DND-41 (cell line): ENCODE data around the gene LMNTD2.
A peak's percentile ranks its signal among the peaks of the same experiment; 100 is the strongest.

Experiments used
- ATAC-seq: fragments of 200-7000 bp; cut with Tn5 transposase; 3 replicates; pipeline ENCODE4 v1.9.1; 2021; ENCODE audit warnings: low read depth; ENCODE audit not compliant: insufficient read depth
- DNase-seq: peaks from one replicate; pipeline ENCODE4 v3.0.0-alpha.2; 2020
- H2AFZ ChIP-seq: 2 replicates; pipeline ENCODE4 v1.6.0; 2012; ENCODE audit warnings: low read depth, low read length
- H3K27ac ChIP-seq: 2 replicates; pipeline ENCODE4 v1.5.1; 2012; ENCODE audit warnings: low read length, inconsistent platforms
- H3K27me3 ChIP-seq: fragments of 200-600 bp; sonication (generic); 2 replicates; pipeline ENCODE4 v1.6.0; 2012; ENCODE audit warnings: low read length, mild to moderate bottlenecking, inconsistent platforms; ENCODE audit not compliant: insufficient read depth, poor library complexity
- H3K36me3 ChIP-seq: 2 replicates; pipeline ENCODE4 v1.5.1; 2012; ENCODE audit warnings: low read length, inconsistent platforms; ENCODE audit not compliant: insufficient read depth
- H3K4me1 ChIP-seq: 2 replicates; pipeline ENCODE4 v1.5.1; 2012; ENCODE audit warnings: mild to moderate bottlenecking, low read length; ENCODE audit not compliant: insufficient read depth
- H3K4me2 ChIP-seq: 2 replicates; pipeline ENCODE4 v1.6.0; 2012; ENCODE audit warnings: mild to moderate bottlenecking, moderate library complexity, low read length, inconsistent platforms; ENCODE audit not compliant: insufficient read depth
- H3K4me3 ChIP-seq, 2 experiments: fragments of 200-600 bp in 1 of 2; shearing (Covaris generic) in 1 of 2; 2 replicates each; pipeline ENCODE4 v1.5.1; 2012 to 2016; ENCODE audit warnings: inconsistent platforms in 2 of 2, low read length in 2 of 2, mild to moderate bottlenecking in 2 of 2, low read depth in 1 of 2, moderate library complexity in 1 of 2
- H3K79me2 ChIP-seq: 2 replicates; pipeline ENCODE4 v1.6.0; 2012; ENCODE audit warnings: low read length, inconsistent platforms; ENCODE audit not compliant: insufficient read depth
- H3K9ac ChIP-seq: 2 replicates; pipeline ENCODE4 v1.6.0; 2012; ENCODE audit warnings: low read depth, mild to moderate bottlenecking, inconsistent platforms, low read length, moderate library complexity
- H3K9me3 ChIP-seq: 2 replicates; pipeline ENCODE4 v1.5.1; 2012; ENCODE audit warnings: low read length, moderate library complexity, mild to moderate bottlenecking, inconsistent platforms; ENCODE audit not compliant: insufficient read depth, severe bottlenecking
- H4K20me1 ChIP-seq: 2 replicates; pipeline ENCODE4 v1.6.0; 2012; ENCODE audit warnings: low read length; ENCODE audit not compliant: insufficient read depth
- EZH2 ChIP-seq: IDR thresholded peaks from 3 replicates; pipeline ENCODE4 v1.6.1; 2012; ENCODE audit warnings: borderline replicate concordance, low read depth, mild to moderate bottlenecking, moderate library complexity, low read length, inconsistent platforms; ENCODE audit not compliant: severe bottlenecking
- TF ChIP-seq, protein P1 (sequence below): IDR thresholded peaks from 2 replicates; pipeline ENCODE4 v1.5.1; 2012; ENCODE audit warnings: borderline replicate concordance, low read length, moderate library complexity, mild to moderate bottlenecking; ENCODE audit not compliant: poor library complexity, severe bottlenecking; ENCODE audit errors: extremely low read depth

LMNTD2 gene

GRCh38 chr11:561148-562003, 838 bp upstream of the LMNTD2 start:
- H3K9me3 ChIP-seq, result no peaks in the 10 kb centered on the region
- H3K4me3 ChIP-seq, result peak overlapping the region; percentile 86 to 95
- no peak for TF ChIP-seq EZH2
- TF ChIP-seq, protein P1, sequence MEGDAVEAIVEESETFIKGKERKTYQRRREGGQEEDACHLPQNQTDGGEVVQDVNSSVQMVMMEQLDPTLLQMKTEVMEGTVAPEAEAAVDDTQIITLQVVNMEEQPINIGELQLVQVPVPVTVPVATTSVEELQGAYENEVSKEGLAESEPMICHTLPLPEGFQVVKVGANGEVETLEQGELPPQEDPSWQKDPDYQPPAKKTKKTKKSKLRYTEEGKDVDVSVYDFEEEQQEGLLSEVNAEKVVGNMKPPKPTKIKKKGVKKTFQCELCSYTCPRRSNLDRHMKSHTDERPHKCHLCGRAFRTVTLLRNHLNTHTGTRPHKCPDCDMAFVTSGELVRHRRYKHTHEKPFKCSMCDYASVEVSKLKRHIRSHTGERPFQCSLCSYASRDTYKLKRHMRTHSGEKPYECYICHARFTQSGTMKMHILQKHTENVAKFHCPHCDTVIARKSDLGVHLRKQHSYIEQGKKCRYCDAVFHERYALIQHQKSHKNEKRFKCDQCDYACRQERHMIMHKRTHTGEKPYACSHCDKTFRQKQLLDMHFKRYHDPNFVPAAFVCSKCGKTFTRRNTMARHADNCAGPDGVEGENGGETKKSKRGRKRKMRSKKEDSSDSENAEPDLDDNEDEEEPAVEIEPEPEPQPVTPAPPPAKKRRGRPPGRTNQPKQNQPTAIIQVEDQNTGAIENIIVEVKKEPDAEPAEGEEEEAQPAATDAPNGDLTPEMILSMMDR, result no peak
- H2AFZ ChIP-seq, result peak overlapping the region; percentile 64
- ATAC-seq (peak; percentile 28), DNase-seq (peak; percentile 41)
- peaks cover 26% of the 10 kb centered on the region for H3K36me3 ChIP-seq
- no peaks in the 10 kb centered on the region for H3K27me3 ChIP-seq
- peak overlapping the region; percentile 89 for H3K4me2 ChIP-seq
- H3K9ac ChIP-seq, result peak overlapping the region; percentile 82
- peaks cover 30% of the 10 kb centered on the region for H3K4me1 ChIP-seq
- peaks cover 8% of the 10 kb centered on the region for H3K79me2 ChIP-seq
- H3K27ac ChIP-seq, result peak overlapping the region; percentile 44; the same call in 1 of the 2 replicates
- peaks cover 36% of the 10 kb centered on the region for H4K20me1 ChIP-seq

GRCh38 chr11:559712-560304, 730 bp downstream of the LMNTD2 start:
- peaks cover 8% of the 10 kb centered on the region for H3K79me2 ChIP-seq
- no peaks in the 10 kb centered on the region for H3K27me3 ChIP-seq
- no peaks in the 10 kb centered on the region for H3K9me3 ChIP-seq
- H3K4me3 ChIP-seq, result peak overlapping the region; percentile 39 to 86; a peak in 3 of 4 replicates
- peaks cover 37% of the 10 kb centered on the region for H3K4me1 ChIP-seq
- H2AFZ ChIP-seq, result peak overlapping the region; percentile 83
- DNase-seq (no peak), ATAC-seq (no peak)
- peak overlapping the region; percentile 82 for H3K9ac ChIP-seq
- peaks cover 19% of the 10 kb centered on the region for H3K36me3 ChIP-seq
- TF ChIP-seq, protein P1, result no peak
- no peak for TF ChIP-seq EZH2
- peaks cover 29% of the 10 kb centered on the region for H4K20me1 ChIP-seq
- H3K4me2 ChIP-seq, result peak overlapping the region; percentile 98
- peak overlapping the region; percentile 76; the same call in 1 of the 2 replicates for H3K27ac ChIP-seq

- no peaks in the 10 kb centered on the region for H3K27me3 ChIP-seq
- no peak for TF ChIP-seq EZH2
- TF ChIP-seq, protein P1, result peak; percentile 28
These were observed 1.4 kb downstream of the LMNTD2 start for GRCh38 chr11:559020-559620.

More at GRCh38 chr11:559020-559620, 1.4 kb downstream of the LMNTD2 start:
- DNase-seq (no peak), ATAC-seq (no peak)
- Histone ChIP-seq H3K27ac (no peak overlapping the region), H3K9ac (no peak overlapping the region), H3K4me2 (no peak overlapping the region), H3K36me3 (peaks cover 19% of the 10 kb centered on the region), H3K9me3 (no peaks in the 10 kb centered on the region), H4K20me1 (peaks cover 27% of the 10 kb centered on the region), H3K4me1 (peaks cover 40% of the 10 kb centered on the region), H3K4me3 (no peak overlapping the region), H3K79me2 (peaks cover 8% of the 10 kb centered on the region), H2AFZ (no peak overlapping the region)
